HG03064 (cell line): Measurements from ENCODE around the gene SPACA5.
"Not testable (repeated sequence)": the region's sequence is repeated elsewhere in the genome, so short reads cannot be mapped to it uniquely, and the experiment has no call there.

Experiments
- ATAC-seq: cut with Tn5 transposase; IDR thresholded peaks from one replicate; pipeline ENCODE4 v1.9.1; 2021; ENCODE audit warnings: low read depth; ENCODE audit not compliant: unreplicated experiment

SPACA5 gene

GRCh38 chrX:48006688-48007087, at the start of gene SPACA5:
TSS of gene SPACA5 (plus strand) at chrX:48006988. CDS start at chrX:48007803, 815 bp downstream.
- ATAC-seq = not testable (repeated sequence)

- not testable (repeated sequence) for ATAC-seq
Measured at GRCh38 chrX:47958206-47958605, 48.6 kb upstream of the SPACA5 start.

DNA sequence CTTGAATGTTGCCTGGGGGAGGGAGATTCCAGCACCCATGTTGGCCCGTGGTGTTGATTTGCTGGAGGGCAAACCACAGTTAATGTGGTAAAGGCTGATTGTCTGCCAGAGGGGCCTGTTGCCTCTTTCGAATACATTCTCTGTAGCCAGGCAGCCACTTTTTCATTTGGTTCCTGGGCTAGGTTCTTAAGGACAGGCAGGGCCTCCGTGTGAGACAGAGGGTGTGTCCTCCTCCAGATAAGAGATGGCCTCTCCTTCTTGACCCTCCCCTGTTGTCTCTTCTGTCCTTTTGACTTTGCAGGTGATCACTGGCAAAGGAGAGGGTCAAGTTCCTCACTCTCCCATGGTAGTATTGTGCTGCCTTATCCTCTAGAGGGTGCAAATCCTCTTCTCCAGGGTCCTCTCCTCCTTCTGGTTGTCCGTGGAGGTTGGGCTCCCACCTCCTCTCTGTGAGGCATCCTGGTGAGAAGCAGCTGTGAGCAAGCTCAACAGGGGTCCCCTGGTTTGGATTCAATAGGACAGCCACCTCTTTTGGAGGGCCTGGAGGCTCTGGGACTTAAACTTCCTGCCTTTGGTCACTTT, 47.9 kb upstream of the SPACA5 start:
- no peak for ATAC-seq

DNA sequence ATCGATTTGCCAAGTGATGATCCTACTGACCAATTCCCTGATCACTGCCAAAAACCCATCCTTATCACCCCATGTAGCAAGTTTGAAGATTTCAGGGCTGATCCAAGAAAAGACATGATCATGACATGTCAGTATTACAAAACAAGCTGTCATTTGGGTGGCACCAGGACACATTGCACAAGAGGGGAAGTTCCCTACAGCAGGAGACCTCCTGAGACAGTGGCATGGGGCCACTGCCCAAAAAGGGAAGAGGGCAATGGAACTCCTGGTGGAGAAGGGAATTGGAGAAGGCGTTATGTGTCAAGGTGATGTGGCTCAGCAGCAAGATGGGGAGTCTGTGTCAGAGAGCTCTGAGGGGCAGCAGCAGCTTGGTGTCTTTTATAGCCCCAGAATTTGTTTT, 46.4 kb upstream of the SPACA5 start:
- no peak for ATAC-seq

- not testable (repeated sequence) for ATAC-seq
Measured at GRCh38 chrX:47961830-47962229, 45.0 kb upstream of the SPACA5 start.

GRCh38 chrX:47965526-47965925, 41.3 kb upstream of the SPACA5 start:
- ATAC-seq = not testable (repeated sequence)

GRCh38 chrX:47973235-47973634, 33.6 kb upstream of the SPACA5 start:
- ATAC-seq = no peak

DNA sequence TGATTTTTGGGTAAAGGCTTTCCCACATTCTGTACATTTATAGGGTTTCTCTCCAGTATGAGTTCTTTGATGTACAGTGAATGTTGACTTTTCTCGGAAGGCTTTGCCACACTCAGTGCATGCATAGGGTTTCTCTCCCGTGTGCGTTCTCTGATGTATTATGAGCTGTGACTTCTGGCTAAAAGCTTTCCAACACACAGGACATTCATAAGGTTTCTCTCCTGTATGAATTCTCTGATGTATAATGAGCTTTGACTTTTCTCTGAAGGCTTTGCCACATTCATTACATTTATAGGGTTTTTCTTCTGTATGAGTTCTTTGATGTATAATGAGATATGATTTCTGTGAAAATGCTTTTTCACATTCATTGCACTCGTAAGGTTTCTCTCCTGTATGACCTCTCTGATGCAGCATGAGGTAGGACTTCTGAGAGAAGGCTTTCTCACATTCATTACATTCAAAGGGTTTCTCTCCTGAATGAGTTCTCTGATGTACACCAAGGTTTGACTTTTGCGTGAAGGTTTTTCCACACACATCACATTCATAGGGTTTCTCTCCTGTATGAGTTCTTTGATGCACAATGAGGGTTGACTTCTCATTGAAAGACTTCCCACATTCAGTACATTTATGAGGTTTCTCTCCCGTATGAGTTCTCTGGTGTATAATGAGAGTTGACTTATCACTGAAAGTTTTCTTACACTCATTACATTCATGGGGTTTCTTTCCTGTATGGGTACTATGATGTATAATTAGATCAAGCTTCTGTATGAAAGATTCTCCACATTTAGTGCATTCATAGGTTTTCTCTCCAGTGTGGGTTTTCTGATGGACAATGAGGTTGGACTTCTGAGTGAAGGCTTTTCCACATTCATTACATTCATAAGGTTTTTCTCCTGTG, 30.3 kb upstream of the SPACA5 start:
- no peak for ATAC-seq

GRCh38 chrX:47991263-47992094, 15.3 kb upstream of the SPACA5 start:
- no peak for ATAC-seq

DNA sequence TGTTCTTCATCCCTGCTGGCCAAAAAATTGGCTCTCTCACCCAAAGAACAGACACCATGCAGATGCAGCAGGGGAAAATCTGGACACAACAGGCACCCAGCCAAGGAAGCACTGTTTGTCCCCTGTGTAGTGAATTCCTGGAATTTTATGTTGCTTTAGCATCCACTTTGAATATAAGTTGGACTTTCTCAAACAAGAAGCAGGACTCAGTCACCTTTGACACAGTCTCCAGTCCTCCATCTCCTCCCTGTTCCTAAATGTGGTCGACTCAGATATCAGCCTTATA, 14.8 kb upstream of the SPACA5 start:
- ATAC-seq = no peak

GRCh38 chrX:47992669-47993068, 14.1 kb upstream of the SPACA5 start:
- no peak for ATAC-seq

DNA sequence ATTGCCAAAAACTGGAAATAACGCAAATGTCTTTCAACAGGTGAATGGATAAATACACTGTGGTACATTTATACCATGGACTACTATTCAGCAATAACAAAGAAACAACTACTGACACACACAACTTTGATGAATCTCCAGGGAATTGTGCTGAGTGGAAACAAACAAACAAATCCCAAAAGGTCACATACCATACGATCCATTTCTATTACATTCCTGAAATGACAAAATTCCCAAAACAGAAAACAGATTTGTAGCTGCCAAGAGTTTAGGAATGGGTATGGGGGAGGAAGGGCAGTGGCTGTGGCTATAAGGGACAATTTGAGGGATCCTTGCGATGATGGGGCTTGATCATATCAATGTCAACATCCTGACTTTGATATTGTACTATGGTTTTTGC, 5.5 kb upstream of the SPACA5 start:
- ATAC-seq = no peak

DNA sequence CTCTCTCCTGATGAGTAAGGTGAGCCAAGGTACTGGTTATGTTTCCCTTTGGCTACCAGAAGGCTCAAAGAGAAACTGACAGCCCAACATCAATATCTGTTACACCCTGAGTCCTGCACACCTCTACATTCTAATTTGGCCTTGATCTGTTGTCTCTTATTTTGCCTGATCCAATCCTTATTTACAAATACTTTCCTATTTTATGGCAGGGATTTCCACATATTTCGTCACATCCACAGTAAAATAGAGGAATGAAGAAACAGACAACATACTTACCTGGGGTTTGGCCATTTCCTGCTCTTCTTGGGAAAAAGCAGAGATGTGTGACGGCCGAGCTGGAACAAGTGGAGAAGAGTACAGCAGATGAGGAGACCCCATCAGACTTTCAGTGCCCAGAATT, 4.5 kb upstream of the SPACA5 start:
- ATAC-seq = no peak

DNA sequence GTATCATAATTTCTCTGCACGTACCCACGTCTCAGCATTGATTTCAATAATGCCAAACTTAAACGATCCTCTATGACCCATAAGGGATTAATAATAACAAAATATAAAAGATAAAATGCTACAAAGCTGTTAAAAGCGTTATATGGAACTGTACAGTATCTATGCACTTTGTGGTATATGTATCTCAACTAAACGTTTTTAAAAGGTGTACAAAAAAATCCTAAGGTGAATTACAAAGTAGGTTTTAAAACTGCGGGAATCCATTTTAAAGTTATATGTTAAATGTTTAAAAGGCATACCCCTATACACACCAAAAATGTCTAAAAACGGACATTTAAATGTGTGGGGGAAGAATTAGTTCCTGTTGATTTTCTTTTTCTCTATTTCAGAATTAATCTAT, 3.9 kb upstream of the SPACA5 start:
- ATAC-seq = no peak

GRCh38 chrX:48003367-48003757, 3.4 kb upstream of the SPACA5 start:
- ATAC-seq = no peak

DNA sequence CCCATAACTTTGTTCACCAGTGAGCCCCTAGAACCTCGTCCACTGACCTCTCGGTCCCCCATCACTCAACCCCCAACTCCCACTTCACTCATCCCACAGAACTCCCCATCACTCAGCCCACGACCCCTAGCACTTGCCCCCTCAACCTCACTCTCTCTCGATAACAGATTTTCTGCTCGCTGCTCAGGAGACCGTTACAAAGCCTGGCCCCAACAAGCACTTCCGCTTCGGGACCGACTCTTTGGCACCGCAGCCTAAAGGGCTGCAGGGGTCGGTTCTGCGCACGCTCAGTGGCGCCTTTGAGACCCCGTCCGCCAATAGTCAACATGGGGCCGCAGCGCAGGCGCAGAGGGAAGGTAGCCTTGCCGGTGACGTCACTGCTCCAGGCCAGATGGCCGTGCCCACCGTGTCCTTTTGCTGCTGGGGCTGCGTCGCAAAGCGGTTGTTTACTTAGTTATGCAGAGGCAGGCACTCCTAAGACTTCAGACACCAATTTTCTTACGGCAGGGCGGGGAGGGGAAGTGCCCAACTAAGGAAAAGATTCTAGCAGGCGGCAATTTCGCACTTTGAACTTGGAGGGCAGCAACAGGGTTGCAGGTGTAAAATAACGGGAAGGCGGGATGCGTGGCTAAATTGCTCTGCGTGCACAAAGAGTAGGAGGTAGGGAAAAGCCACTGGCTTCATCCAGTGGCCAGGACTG, 2.9 kb upstream of the SPACA5 start, which contains the start of gene ZNF182:
ZNF182 (minus strand) TSS at position 232 of the 700 bp plus-strand sequence. CDS start 1,380 bp downstream, outside the sequence.
- ATAC-seq = peak; percentile 89

DNA sequence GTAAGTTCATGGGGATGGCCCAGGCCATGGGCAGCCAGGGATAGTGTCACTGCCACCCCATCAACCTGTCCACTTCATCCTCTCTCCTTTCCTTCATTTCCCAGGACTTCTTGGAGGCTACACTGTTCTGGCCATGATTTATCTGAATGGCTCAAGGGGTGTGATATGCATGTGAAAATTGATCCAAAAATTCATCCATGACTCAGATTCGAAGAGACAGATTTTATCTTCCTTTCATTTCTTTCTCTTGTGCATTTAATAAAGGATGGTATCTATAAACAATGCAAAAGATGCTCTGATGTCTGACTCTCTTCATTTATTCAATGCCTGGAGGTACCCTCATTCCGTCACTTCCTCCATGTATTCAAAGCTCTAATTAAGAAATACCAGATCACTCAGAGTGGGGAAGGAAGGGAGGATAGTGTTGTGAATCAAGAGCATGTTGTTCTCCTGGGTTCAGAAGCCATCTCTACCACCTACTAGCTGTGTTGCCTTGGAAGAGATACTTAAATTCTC, 2.7 kb downstream of the SPACA5 start:
- not testable (repeated sequence) for ATAC-seq

- ATAC-seq = not testable (repeated sequence)
Measured at GRCh38 chrX:48016583-48017310, 10.0 kb downstream of the SPACA5 start.

DNA sequence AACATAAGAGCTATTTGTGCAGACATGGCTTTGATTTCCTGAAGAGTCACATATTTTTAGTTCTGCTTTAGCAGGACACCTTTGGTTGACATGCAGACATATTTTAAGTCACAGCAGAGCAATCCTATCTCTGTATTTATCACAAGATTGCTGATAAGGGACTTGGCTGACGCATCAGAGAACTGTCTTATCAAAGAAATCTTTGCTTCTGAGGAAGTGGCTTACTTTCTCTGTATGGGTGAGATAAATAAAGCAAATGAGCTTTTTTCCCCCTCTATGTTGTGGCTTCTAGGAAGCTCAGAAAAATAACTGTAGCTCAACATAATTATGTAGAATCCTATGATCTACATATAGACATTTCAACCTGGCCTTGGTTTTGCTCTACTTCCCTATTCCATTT, 13.1 kb downstream of the SPACA5 start:
- ATAC-seq = not testable (repeated sequence)

DNA sequence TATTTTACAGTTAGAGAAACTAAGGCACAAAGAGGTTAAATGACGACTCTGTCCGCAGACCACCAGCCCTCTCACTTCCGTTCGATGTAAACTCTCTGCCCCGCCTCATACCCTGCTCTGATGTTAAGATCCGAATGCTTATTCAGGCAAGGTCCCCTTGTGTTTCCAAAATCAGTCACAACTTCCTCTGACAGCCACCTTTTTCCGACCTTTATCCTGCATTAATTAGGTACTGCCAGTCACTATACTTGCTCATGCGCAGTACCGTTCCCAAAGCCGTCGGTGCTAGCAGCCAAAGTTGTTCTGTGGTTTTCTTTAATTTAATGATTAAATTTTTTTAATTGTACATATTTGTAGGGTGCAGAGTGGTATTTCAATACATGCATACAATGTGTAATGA, 13.7 kb downstream of the SPACA5 start:
- ATAC-seq = not testable (repeated sequence)
